Activated naive CD4-positive, alpha-beta T cell treated with anti-CD3 and anti-CD28 coated beads, Interleukin-2, amount 50 U/mL, for 72 hours (primary cell): ENCODE data around the gene LRRC8D. TPM values are rescaled to one million over a fixed set of nuclear protein-coding genes. Genes with fewer than 3 reads are reported as not detected.

Source experiments
- total RNA-seq, 2 donors: library from RNA; stranded (reverse); gene quantifications; one replicate each; pipeline ENCODE4 v1.2.3, GENCODE V29; 2022

Gene LRRC8D
- total RNA-seq, 2 donors from 2014 or later, result 14.6 to 22.8 TPM

Other genes starting within 250 kb of the LRRC8D start
- gene LRRC8C, start 187.9 kb upstream of the LRRC8D start, total RNA-seq, result 10 to 100 TPM; 27.0 to 31.7 TPM
- 10 to 100 TPM; 20.6 to 32.2 TPM for gene ZNF326, start 174.1 kb downstream of the LRRC8D start, total RNA-seq